Rectal smooth muscle tissue (tissue), 1 donor: ENCODE measurements around the gene AFAP1L2.

ENCODE experiments used
- H3K27ac ChIP-seq: one replicate; pipeline ENCODE4 v1.7.0; 2013; ENCODE audit warnings: low read depth, low read length, inconsistent platforms
- H3K27me3 ChIP-seq: one replicate; pipeline ENCODE4 v1.7.0; 2013; ENCODE audit warnings: low read length; ENCODE audit not compliant: control insufficient read depth, insufficient read depth
- H3K36me3 ChIP-seq: one replicate; pipeline ENCODE4 v1.7.0; 2013; ENCODE audit warnings: low read length; ENCODE audit not compliant: control insufficient read depth, insufficient read depth
- H3K4me1 ChIP-seq: one replicate; pipeline ENCODE4 v1.7.0; 2013; ENCODE audit warnings: low read length; ENCODE audit not compliant: control insufficient read depth, insufficient read depth
- H3K4me3 ChIP-seq: one replicate; pipeline ENCODE4 v1.7.0; 2013; ENCODE audit warnings: low read length
- H3K9ac ChIP-seq: one replicate; pipeline ENCODE4 v1.7.0; 2013; ENCODE audit warnings: low read length

Gene AFAP1L2

DNA sequence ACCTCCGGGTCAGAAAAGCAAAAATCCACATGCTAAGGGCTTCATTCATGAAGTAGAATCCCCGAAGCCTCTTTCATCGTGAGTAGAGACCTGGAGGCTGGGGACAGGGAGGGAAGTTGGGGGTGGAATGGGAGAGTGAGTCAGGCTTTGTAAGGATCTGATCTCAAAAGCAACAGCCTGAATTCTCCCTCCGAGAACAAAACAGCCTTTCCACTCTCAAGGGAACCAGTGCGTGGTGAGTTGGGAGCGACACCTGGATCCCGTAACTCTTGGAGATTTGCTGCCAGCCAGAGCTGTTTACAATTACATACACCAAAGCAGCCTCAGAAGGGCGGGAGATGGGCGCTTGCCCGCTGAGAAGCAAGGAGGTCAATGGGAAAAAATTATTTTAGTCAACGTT, 10.8 kb downstream of the AFAP1L2 start:
- H3K36me3 ChIP-seq = no peaks in the 10 kb centered on the region
- peak overlapping the region; percentile 27 for H3K27ac ChIP-seq
- peaks cover 16% of the 10 kb centered on the region for H3K4me1 ChIP-seq
- H3K27me3 ChIP-seq = no peaks in the 10 kb centered on the region
- H3K9ac ChIP-seq = no peak overlapping the region
- H3K4me3 ChIP-seq = no peak overlapping the region

DNA sequence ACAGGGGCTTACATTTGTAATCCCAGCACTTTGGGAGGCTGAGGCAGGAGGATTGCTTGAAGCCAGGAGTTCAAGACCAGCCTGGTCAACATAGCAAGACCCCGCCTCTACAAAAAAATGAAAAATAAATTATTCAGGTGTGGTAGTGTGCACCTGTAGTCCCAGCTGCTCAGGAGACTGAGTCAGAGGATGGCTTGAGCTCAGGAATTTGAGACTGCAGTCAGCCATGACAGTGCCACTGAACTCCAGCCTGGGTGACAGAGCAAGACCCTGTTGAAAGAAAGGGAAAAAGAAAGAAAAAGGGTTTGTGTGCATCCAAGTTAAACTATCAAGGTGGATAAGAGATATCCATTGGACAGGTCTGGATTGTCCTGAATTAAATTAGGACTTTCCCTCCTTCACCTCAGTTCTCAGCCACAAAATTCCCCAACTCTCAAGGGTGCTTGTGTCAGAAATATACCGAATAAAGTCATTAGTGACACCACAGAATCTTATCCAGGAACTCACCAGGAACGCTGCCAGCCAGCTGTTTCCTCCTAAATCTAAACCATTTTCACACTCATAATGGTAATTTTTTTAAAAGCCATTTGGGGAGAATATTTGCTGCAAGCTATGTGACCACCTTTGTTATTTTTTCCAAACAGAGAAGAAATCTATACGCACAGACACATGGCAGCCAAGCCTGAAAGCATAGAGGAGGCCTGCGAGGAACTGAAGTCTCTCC, 12.0 kb downstream of the AFAP1L2 start:
- peaks cover 13% of the 10 kb centered on the region for H3K4me1 ChIP-seq
- H3K27ac ChIP-seq = no peak overlapping the region
- H3K9ac ChIP-seq = no peak overlapping the region
- H3K27me3 ChIP-seq = no peaks in the 10 kb centered on the region
- no peak overlapping the region for H3K4me3 ChIP-seq
- no peaks in the 10 kb centered on the region for H3K36me3 ChIP-seq

DNA sequence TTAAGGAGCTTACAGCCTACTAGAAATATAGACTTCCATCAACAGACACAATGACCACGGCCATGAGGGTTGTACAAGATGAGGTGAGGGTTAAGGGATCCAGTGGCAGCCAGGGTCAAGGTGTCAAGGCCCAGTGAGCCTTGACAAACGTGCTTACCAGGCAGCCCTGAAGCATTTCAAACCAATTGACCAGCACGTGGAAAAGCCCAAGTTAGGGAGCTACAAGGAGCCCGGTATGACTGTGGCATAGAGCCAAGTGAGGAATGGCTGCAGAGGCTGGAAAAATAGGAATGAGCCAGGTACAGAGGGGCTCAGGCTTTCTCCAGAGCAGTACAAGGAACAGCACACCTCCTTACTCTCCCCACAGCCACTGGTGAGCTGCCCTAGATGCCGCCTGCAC, 12.7 kb downstream of the AFAP1L2 start:
- Histone ChIP-seq H3K9ac (no peak overlapping the region), H3K27me3 (no peaks in the 10 kb centered on the region), H3K27ac (no peak overlapping the region), H3K36me3 (no peaks in the 10 kb centered on the region), H3K4me1 (peaks cover 10% of the 10 kb centered on the region), H3K4me3 (no peak overlapping the region)

DNA sequence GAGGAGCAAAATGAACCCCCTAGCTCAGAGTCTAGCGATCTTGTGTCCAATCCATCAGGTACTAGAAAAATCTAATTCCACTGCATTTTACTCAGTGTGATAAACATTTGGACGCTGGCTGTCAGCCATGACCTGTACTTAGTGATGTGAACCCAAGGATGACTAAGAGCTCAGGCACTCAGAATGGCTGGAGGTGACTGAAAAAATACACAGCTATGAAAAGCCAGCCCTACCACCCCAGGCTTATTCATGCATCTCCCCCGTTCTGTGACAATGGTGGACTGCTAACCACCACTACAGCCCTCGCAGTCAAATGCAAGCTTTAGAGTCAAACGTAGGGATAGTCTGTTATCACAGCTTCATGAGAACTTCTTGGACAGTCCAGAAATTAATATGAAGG, 14.9 kb downstream of the AFAP1L2 start:
- Histone ChIP-seq H3K4me3 (no peak overlapping the region), H3K4me1 (peaks cover 8% of the 10 kb centered on the region), H3K27ac (no peak overlapping the region), H3K36me3 (no peaks in the 10 kb centered on the region), H3K27me3 (no peaks in the 10 kb centered on the region), H3K9ac (no peak overlapping the region)

DNA sequence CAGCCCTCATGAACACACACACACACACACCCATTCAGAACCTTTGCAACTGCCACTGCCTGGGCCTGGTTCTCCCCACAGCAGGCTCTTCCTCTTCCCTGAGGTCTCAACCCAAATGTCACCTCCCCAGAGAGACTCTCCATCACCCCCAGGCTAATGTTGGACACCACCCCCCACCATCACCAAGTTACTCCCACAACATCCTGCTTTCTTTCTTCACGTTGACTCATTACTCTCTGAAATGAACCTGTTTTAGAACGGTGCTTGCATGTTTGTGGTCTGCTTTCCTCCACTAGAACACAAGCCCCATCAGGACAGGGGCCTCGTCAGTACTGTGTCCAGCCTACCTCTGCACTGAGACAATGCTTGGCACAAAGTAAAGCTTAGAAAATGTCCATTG, 16.0 kb downstream of the AFAP1L2 start:
- H3K4me3 ChIP-seq = no peak overlapping the region
- H3K27ac ChIP-seq = no peak overlapping the region
- H3K4me1 ChIP-seq = peaks cover 3% of the 10 kb centered on the region
- H3K36me3 ChIP-seq = no peaks in the 10 kb centered on the region
- no peaks in the 10 kb centered on the region for H3K27me3 ChIP-seq
- no peak overlapping the region for H3K9ac ChIP-seq

DNA sequence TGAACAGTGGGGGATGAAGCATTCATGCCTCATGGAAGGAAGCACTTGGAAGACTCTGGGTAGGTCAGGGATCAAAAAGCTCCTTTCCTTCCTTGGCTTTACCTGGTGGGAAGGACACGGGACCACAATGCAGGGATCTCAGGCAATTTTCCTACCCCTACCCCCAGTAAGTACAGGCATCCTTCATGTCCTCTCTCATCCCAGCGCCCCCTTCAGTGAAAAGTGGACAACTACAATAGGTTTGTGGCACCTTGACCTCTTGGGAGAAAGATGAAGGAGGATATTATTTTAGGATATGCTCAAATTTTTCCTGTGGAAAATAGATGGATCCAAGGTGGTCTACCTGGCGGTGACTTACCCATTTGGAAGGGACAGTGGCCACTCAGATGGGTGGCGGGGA, 16.5 kb downstream of the AFAP1L2 start:
- Histone ChIP-seq H3K36me3 (no peaks in the 10 kb centered on the region), H3K4me3 (no peak overlapping the region), H3K27me3 (no peaks in the 10 kb centered on the region), H3K27ac (no peak overlapping the region), H3K4me1 (peaks cover 3% of the 10 kb centered on the region), H3K9ac (no peak overlapping the region)

DNA sequence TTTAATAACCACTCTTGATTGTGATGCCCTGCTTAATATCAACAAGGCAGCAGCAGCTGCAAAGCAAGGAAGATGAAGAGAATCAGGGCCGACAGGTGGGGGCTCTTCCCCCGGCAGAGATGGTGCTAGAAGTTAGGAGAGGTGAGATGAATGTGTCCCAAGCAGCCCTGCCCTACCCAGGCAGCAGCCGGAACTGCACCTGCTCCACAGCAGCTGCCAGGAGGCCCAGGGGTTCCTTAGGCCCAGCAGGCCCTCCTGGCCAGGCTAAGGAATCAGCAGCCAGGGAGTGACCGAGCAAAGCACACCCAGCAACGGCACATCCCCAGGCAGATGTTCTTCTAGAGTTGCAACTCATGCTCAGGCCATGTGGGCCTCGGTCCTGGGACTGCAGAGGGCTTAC, 17.9 kb downstream of the AFAP1L2 start:
- H3K9ac ChIP-seq = no peak overlapping the region
- H3K27me3 ChIP-seq = no peaks in the 10 kb centered on the region
- H3K27ac ChIP-seq = no peak overlapping the region
- no peak overlapping the region for H3K4me3 ChIP-seq
- peaks cover 3% of the 10 kb centered on the region for H3K4me1 ChIP-seq
- H3K36me3 ChIP-seq = no peaks in the 10 kb centered on the region

DNA sequence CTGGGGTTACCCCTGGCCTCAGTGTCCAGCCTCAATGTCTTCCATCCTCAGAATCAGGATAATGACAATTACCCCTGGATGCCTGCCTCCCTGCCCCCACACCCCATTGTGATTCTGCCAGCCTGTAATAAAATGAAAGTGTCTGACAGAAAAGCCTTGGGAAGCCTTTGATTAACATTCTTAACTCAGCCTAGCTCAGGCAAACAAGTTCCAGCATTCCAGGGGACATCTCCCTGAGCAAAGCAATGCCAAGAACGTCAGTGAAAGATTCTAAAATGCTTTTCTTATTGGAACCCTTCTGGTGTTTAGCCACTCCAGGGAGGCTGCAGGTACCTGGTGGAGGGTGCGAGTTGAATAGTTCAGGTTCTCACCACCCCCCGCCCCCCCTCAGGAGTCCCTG, 18.7 kb downstream of the AFAP1L2 start:
- H3K36me3 ChIP-seq = no peaks in the 10 kb centered on the region
- peaks cover 3% of the 10 kb centered on the region for H3K4me1 ChIP-seq
- no peak overlapping the region for H3K9ac ChIP-seq
- no peak overlapping the region for H3K4me3 ChIP-seq
- H3K27ac ChIP-seq = no peak overlapping the region
- no peaks in the 10 kb centered on the region for H3K27me3 ChIP-seq

DNA sequence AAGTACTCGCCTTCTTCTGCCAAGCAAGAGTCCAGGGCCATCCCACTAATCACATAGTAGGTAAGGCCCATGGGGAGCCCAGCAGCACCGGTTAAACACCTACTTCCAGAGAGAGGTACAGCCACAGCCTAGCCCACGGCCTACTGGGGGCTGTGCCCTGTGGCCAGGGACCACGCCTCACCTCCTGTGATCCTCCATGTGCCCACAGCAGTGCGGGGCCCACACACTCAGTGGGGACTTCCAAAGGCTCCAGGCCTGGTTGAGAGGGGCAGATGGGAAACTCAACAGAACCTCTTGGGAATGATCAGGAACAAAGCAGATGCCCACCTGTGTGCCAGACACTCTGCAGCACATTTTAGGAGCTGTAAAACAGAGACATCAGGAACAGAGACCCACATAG, 19.7 kb downstream of the AFAP1L2 start:
- Histone ChIP-seq H3K4me1 (peaks cover 5% of the 10 kb centered on the region), H3K36me3 (no peaks in the 10 kb centered on the region), H3K27ac (no peak overlapping the region), H3K9ac (no peak overlapping the region), H3K27me3 (no peaks in the 10 kb centered on the region), H3K4me3 (no peak overlapping the region)

DNA sequence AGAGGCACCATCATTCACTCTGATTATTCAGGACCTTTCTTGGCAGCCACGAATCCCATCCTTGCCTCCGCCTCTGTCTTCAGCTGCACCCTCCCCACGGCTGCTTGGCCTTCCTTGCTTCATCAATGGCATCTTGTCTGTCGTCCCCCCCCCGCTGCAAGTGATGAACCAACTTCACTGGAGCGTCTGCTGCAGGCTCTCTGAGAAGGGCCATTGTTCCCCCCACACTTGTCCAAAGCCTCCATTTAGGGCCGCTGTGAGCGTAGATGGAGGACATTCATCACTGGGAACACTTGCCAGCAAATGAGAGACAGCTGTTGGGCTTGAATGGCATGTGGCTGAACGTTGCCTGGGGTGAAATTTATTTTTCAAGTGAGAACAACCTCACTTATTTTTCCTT, 20.1 kb downstream of the AFAP1L2 start:
- H3K4me1 ChIP-seq = peaks cover 5% of the 10 kb centered on the region
- no peaks in the 10 kb centered on the region for H3K36me3 ChIP-seq
- H3K4me3 ChIP-seq = no peak overlapping the region
- no peaks in the 10 kb centered on the region for H3K27me3 ChIP-seq
- no peak overlapping the region for H3K9ac ChIP-seq
- no peak overlapping the region for H3K27ac ChIP-seq

DNA sequence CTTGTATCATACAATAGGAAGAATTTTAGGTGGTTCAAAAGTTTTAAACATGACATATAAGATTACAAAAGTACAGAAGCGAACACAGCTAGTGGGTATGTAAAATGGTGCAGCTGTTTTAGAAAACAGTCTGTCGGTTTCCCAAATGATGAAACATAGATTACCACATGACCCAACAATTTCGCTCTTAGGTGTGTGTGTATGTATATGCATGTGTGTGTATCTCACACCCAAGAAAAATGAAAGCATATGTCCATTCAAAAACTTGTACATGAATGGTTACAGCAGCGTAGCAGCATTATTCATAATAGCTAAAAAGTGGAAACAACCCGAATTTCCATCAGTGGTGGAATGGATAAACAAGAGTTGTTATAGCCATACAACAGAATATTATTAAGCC, 23.5 kb downstream of the AFAP1L2 start:
- H3K4me1 ChIP-seq = peaks cover 7% of the 10 kb centered on the region
- no peak overlapping the region for H3K9ac ChIP-seq
- no peaks in the 10 kb centered on the region for H3K27me3 ChIP-seq
- no peaks in the 10 kb centered on the region for H3K36me3 ChIP-seq
- H3K4me3 ChIP-seq = no peak overlapping the region
- H3K27ac ChIP-seq = no peak overlapping the region

DNA sequence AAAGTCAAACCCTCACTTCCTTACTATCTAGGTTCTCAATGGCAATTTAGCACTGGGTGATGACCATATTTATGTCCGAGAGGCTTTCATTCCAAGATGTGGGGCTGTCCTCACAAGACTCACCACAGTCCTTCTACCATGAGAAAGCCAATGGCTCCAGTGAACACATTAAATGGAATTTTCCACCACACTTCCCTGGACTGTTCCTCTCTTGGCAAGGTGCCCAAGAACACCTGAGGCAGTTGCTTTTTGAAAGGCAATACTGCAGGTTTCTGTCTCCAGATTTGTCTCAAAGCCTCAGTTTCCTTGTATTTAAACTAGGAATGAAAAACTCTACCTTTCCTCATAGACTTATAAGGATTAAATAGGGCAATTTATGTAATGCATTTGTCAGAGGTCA, 24.2 kb downstream of the AFAP1L2 start:
- no peak overlapping the region for H3K9ac ChIP-seq
- H3K4me1 ChIP-seq = peaks cover 8% of the 10 kb centered on the region
- H3K27ac ChIP-seq = peak overlapping the region; percentile 39
- no peaks in the 10 kb centered on the region for H3K27me3 ChIP-seq
- H3K4me3 ChIP-seq = no peak overlapping the region
- H3K36me3 ChIP-seq = no peaks in the 10 kb centered on the region

DNA sequence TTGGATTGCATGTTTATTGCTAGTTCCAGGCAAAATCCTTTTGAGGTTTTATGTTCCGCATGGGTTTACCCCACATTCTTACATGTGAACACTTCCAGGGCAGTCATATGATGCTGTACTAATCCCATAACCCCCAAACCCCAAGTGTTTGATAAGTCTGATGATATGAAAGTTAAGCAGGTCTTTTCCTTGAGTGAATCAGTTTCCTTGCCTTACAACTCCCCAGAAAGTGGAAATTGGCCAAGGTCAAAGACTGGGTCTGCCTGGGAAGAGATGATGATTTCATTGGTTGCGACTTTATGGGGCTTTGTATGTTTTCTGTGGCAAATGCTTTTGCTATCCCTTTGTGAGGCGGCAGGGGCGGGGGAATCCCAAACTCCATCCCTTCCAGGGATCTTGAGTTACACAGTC, 24.7 kb downstream of the AFAP1L2 start:
- H3K4me3 ChIP-seq = no peak overlapping the region
- peak overlapping the region; percentile 39 for H3K27ac ChIP-seq
- no peaks in the 10 kb centered on the region for H3K27me3 ChIP-seq
- no peaks in the 10 kb centered on the region for H3K36me3 ChIP-seq
- H3K4me1 ChIP-seq = peaks cover 12% of the 10 kb centered on the region
- no peak overlapping the region for H3K9ac ChIP-seq
